A673 (cell line): ENCODE measurements around the gene ACVR1B.

Experiments used
- CTCF ChIP-seq: fragments of 300-800, 200-600 bp; sonication (generic); conservative IDR thresholded peaks from 2 replicates; pipeline ENCODE4 v1.5.1; 2017; ENCODE audit warnings: low read depth, mild to moderate bottlenecking, antibody characterized with exemption, low read length, moderate library complexity, mixed read lengths
- EZH2 ChIP-seq: fragments of 200-600 bp; sonication (generic); IDR thresholded peaks from 2 replicates; pipeline ENCODE4 v1.6.1; 2017; ENCODE audit warnings: borderline replicate concordance, low read depth, mild to moderate bottlenecking, mixed read lengths, antibody characterized with exemption, low read length; ENCODE audit not compliant: poor library complexity, severe bottlenecking

DNA sequence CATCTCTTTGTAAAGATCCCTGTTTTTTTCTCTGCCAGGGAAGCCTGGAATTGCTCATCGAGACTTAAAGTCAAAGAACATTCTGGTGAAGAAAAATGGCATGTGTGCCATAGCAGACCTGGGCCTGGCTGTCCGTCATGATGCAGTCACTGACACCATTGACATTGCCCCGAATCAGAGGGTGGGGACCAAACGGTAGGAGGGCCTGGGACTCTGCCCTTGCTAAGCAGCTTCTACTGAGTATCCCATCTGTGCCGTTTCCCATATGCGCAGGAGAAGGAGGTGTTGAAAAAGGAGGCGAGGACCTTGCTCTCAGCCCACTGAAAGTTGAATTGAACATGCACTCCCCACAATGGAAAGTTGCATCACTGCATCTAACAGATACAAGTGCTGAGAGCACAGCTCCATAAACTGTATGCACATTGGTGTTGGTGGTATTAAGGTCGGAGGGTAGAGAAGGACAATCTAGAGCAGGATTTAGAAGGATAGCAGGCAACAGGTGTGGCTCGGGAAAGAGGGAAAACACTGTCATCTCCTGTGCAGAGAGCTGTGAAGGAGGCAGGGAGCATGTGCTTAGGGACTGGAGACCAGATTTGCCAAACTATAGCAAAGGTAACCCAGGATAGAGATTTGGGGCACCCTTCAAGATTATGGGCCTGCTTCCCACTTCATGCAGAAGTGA, 33.8 kb downstream of the ACVR1B start:
- TF ChIP-seq CTCF (no peak), EZH2 (no peak)
